Measurements from ENCODE around the gene SHROOM3.

Gene SHROOM3

GRCh38 chr4:76781698-76782595 is 346.9 kb downstream of the SHROOM3 start:
- DNase-seq (ENCODE audit: low read depth) = no peak

GRCh38 chr4:76782837-76783236 is 347.8 kb downstream of the SHROOM3 start:
- DNase-seq (ENCODE audit: low read depth) = no peak

GRCh38 chr4:76783836-76784235 is 348.8 kb downstream of the SHROOM3 start:
- DNase-seq (ENCODE audit: low read depth) = no peak

- no peak for DNase-seq (ENCODE audit: low read depth)
Observed at GRCh38 chr4:76784237-76784636, 349.2 kb downstream of the SHROOM3 start.

GRCh38 chr4:76787898-76788297 is 352.9 kb downstream of the SHROOM3 start:
- no peak for DNase-seq (ENCODE audit: low read depth)

GRCh38 chr4:76790377-76790776 is 355.3 kb downstream of the SHROOM3 start:
- no peak for DNase-seq (ENCODE audit: low read depth)

- DNase-seq (ENCODE audit: low read depth) = no peak
Observed at GRCh38 chr4:76791479-76791878, 356.4 kb downstream of the SHROOM3 start.

GRCh38 chr4:76792418-76792817 is 357.4 kb downstream of the SHROOM3 start:
- DNase-seq (ENCODE audit: low read depth) = no peak

- no peak for DNase-seq (ENCODE audit: low read depth)
Observed at GRCh38 chr4:76795243-76795642, 360.2 kb downstream of the SHROOM3 start.

- DNase-seq (ENCODE audit: low read depth) = no peak
Observed at GRCh38 chr4:76799140-76799539, 364.1 kb downstream of the SHROOM3 start.

GRCh38 chr4:76799718-76800117 is 364.7 kb downstream of the SHROOM3 start:
- no peak for DNase-seq (ENCODE audit: low read depth)

GRCh38 chr4:76800902-76801301 is 365.9 kb downstream of the SHROOM3 start:
- DNase-seq (ENCODE audit: low read depth) = no peak

GRCh38 chr4:76801621-76802235 is 366.7 kb downstream of the SHROOM3 start:
- no peak for DNase-seq (ENCODE audit: low read depth)

GRCh38 chr4:76802236-76803021 is 367.4 kb downstream of the SHROOM3 start:
- no peak for DNase-seq (ENCODE audit: low read depth)

- DNase-seq (ENCODE audit: low read depth) = no peak
Observed at GRCh38 chr4:76803522-76803921, 368.5 kb downstream of the SHROOM3 start.

- no peak for DNase-seq (ENCODE audit: low read depth)
Observed at GRCh38 chr4:76804096-76804495, 369.1 kb downstream of the SHROOM3 start.

- no peak for DNase-seq (ENCODE audit: low read depth)
Observed at GRCh38 chr4:76806346-76806745, 371.3 kb downstream of the SHROOM3 start.

GRCh38 chr4:76806757-76807156 is 371.7 kb downstream of the SHROOM3 start:
- no peak for DNase-seq (ENCODE audit: low read depth)

GRCh38 chr4:76809594-76810305 is 374.7 kb downstream of the SHROOM3 start:
- DNase-seq (ENCODE audit: low read depth) = no peak

GRCh38 chr4:76811604-76812412 is 376.8 kb downstream of the SHROOM3 start:
- no peak for DNase-seq (ENCODE audit: low read depth)

GRCh38 chr4:76813070-76813469 is 378.0 kb downstream of the SHROOM3 start:
- DNase-seq (ENCODE audit: low read depth) = no peak

Data from activated T-cell treated with anti-CD3 and anti-CD28 coated beads for 24 hours (primary cell).